Measurements from ENCODE around the gene CD164.
"Not testable (repeated sequence)": the region's sequence is repeated elsewhere in the genome, so short reads cannot be mapped to it uniquely, and the experiment has no call there.

Gene CD164

GRCh38 chr6:109339906-109340678, 42.2 kb downstream of the CD164 start:
- DNase-seq, result no peak

- no peak for DNase-seq
Measured at GRCh38 chr6:109336221-109336961, 45.9 kb downstream of the CD164 start.

GRCh38 chr6:109333870-109334269, 48.4 kb downstream of the CD164 start:
- not testable (repeated sequence) for DNase-seq

GRCh38 chr6:109332748-109333147, 49.5 kb downstream of the CD164 start:
- no peak for DNase-seq

- DNase-seq, result no peak
Measured at GRCh38 chr6:109331081-109331480, 51.2 kb downstream of the CD164 start.

GRCh38 chr6:109330263-109330662, 52.0 kb downstream of the CD164 start:
- DNase-seq, result no peak

GRCh38 chr6:109328629-109329028, 53.6 kb downstream of the CD164 start:
- no peak for DNase-seq

- DNase-seq, result no peak
Measured at GRCh38 chr6:109327959-109328358, 54.3 kb downstream of the CD164 start.

GRCh38 chr6:109327491-109327890, 54.8 kb downstream of the CD164 start:
- DNase-seq, result no peak

GRCh38 chr6:109326351-109326750, 55.9 kb downstream of the CD164 start:
- no peak for DNase-seq

GRCh38 chr6:109325400-109325801, 56.9 kb downstream of the CD164 start:
- no peak for DNase-seq

- DNase-seq, result no peak
Measured at GRCh38 chr6:109323241-109323640, 59.0 kb downstream of the CD164 start.

- DNase-seq, result no peak
Measured at GRCh38 chr6:109322825-109323224, 59.4 kb downstream of the CD164 start.

GRCh38 chr6:109321752-109322151, 60.5 kb downstream of the CD164 start:
- DNase-seq, result no peak

- DNase-seq, result no peak
Measured at GRCh38 chr6:109320072-109320471, 62.2 kb downstream of the CD164 start.

- no peak for DNase-seq
Measured at GRCh38 chr6:109318328-109318876, 63.9 kb downstream of the CD164 start.

GRCh38 chr6:109316909-109317308, 65.4 kb downstream of the CD164 start:
- DNase-seq, result no peak

Data from activated CD4-positive, alpha-beta T cell treated with anti-CD3 and anti-CD28 coated beads, Interleukin-2, Interleukin-6, amounts not matched to agents 100 ng/mL and 50 ng/mL, durations not matched to agents 16 hours and 8 hours (primary cell).